M059J (cell line): ENCODE data around the gene SLC25A20. TPM values are rescaled to one million over a fixed set of nuclear protein-coding genes. Genes with fewer than 3 reads are reported as not detected.

ENCODE experiments used
- DNase-seq: peaks from one replicate; pipeline ENCODE4 v3.0.0-alpha.2; 2012; ENCODE audit warnings: low read depth
- total RNA-seq: library from RNA; depleted of rRNA; stranded (reverse); fragments of >200 nt; shearing (Covaris generic); gene quantifications from 2 replicates; pipeline ENCODE4 v1.2.3, GENCODE V29; 2014

The SLC25A20 gene
- total RNA-seq, 1 experiment from 2014 or later: 14.5 TPM

- no peak for DNase-seq
Observed at GRCh38 chr3:48897460-48898376, 964 bp downstream of the SLC25A20 start.

DNA sequence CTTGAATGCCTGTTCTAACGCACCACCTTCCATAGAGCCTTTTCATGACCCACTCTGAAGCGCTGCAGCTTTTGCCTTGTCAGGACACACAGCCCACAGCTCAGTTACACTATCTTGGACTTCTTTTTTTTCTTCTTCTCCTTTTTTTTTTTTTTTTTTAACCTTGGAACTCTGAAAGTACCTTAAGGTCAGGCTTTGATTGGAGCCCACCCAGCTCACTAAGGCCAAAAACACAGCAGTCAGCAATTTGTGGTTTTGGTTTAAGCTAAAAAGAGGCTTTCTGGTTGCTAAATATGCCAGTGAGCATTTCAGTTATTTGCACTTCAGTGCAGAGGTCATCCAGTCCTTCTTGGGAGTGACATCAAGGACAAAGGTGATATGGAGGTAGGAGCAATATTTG, 1.7 kb downstream of the SLC25A20 start:
- DNase-seq: no peak

- DNase-seq: no peak
Observed at GRCh38 chr3:48894516-48894915, 4.2 kb downstream of the SLC25A20 start.

DNA sequence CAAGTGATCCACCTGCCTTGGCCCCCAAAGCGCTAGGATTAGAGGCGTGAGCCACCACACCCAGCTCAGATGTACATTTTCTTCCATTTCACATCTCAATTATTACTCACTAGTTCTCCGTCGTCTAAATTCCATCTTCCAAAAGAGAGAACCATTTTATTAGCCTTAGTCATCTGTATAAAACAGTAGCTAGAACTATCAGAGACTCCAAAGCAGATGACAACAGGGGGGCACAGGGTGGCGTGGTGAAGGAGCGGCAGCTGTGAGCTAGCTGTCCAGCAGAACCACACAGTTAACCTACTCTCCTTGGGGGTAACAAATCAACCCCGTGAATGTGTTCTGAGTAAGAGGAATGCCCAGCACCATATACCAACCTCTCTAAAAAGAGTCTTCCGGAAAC, 7.1 kb downstream of the SLC25A20 start:
- DNase-seq: no peak

GRCh38 chr3:48885753-48886152, 12.9 kb downstream of the SLC25A20 start:
- DNase-seq: no peak

DNA sequence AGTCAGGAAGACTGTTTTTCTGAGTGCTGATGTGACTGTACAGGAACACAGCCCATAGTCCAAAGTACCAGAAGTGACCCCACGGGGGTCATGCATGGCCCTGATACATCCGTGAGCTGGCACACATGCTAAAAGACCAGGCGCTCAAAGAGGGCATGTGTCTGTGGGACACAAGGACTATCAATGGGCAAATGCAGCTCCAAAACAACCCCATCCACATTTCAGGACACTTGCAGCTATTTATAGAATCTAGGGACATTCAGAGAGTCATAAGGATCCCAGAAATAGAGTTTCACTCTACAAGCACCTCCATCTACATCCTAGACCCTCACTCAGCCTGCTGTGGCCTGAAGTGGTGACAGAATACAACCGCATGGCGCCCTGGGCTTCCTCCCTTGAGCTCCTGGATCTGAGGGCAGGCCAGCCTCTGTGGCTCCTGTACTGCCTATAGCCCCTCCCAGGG, 17.0 kb downstream of the SLC25A20 start:
- DNase-seq: no peak

GRCh38 chr3:48881006-48881405, 17.7 kb downstream of the SLC25A20 start:
- no peak for DNase-seq

DNA sequence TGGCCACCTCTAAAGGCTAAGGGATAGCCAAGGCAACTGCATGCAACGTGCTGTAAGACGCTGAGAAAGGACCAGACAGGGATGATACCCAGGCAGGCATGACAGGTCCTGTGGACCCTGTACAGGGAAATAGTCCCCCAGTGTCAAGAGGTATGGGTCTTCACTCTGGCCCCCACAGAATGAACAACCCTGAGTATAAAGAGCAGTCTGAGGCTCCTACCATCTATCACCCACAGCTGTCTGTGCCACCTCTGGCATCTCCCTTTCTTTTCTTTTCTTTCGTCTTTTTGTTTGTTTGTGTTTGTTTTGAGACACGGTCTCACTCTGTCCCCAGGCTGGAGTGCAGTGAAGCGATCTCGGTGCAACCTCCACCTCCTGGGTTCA, 18.7 kb downstream of the SLC25A20 start:
- no peak for DNase-seq

DNA sequence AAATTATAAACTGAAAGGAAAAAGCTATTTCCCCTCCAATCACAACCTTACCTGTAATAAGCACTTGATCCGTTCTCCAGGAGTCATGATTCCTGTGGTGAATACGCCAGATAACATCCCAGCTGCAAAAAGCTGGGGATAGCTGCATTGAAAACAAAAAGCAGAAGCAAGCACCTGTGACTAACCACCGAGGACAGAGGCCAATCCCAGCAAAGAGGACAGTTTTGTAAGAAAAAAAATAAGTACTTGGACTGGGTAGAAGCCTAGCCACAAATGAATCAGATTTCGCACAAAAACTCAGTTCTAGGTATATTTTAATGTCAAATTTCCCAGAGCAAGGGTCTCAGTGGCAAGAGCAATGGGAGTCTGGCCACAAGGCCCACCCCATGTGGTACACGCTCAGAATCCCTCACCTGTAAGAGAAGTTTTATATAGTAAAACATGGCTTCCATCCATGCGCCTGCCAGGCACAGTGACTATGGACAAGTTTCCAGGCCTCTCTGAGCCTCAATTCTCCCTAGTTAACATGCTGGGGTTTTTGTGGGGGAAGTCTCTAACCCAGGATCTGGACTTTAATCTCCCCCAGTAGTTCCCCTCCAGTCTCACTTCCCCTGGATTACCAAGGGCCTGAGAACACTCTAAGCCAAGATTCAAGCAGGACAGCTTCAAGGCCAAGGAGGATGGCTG, 19.2 kb downstream of the SLC25A20 start:
- DNase-seq: no peak

DNA sequence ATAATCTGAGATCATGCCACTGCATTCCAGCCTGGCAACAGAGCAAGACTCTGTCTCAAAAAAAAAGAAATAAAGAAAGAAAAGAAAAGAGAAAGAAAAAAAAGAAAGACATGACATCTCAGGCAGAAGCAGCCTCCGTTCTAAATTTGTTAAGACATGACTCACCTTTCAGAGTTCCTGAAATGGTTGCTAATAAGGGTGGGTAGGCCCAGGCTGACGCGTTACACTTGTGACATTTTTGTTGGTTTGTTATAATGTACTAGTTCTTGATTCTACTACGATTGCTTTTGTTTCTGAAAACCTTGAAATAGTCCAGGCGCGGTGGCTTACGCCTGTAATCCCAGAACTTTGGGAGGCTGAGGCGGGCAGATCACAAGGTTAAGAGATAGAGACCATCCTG, 21.0 kb downstream of the SLC25A20 start:
- DNase-seq: no peak

DNA sequence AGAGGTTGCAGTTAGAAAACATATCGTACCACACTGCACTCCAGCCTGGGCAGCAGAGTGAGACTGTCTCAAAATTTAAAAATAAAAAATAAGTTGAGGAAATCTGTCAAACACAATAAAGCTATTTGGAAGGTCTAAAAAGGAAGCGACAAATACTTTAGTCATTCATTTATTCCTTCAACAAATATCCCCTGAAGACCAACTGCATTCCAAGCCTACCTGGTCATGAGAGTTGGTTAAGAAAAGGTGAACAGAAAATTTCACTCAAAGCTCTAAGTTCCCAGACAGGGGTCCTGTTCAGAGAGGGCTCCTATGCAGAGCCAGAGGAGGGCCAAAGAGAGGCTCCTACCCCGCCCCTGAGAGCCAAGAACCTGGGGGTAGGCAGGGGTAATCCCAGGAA, 35.6 kb downstream of the SLC25A20 start:
- DNase-seq: peak; percentile 4

- no peak for DNase-seq
Observed at GRCh38 chr3:48859206-48859605, 39.5 kb downstream of the SLC25A20 start.

DNA sequence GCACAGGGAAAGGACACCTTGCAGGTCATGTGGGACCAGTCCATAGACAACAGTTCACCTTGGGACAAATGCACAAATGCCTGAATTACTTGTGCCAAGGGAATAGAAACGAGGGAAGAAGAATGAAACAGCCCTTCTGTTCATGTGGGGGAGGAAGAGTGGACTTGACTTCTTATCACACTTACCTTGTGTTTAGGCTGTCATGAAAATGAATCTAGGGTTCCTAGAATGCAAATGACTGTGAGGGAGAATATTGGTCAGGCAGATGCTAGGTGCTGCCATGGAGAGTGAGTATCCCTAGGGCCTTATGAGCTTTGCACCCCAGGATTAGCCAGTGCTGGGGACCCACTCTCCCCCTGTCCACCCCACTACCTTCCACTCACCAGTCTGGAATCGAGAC, 40.0 kb downstream of the SLC25A20 start:
- DNase-seq: no peak

DNA sequence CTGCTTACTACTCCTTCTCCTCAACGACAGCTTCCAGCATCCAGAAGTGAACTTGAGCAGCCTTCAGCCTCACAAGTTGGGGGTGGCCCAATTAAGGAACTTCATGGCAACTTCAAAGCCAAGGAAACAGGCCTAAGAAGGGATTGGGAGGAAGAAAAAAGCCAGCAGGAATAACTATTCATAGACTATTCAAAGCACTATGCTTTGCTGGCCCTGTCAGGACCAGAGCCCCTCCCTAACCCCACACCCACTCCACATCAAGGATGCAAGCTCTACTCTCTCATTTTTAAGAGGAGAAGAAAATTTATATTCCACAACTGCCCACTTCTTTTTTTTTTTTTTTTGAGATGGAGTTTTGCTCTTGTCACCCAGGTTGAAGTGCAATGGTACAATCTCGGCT, 41.0 kb downstream of the SLC25A20 start:
- no peak for DNase-seq

GRCh38 chr3:48856469-48856868, 42.2 kb downstream of the SLC25A20 start:
- DNase-seq: no peak

DNA sequence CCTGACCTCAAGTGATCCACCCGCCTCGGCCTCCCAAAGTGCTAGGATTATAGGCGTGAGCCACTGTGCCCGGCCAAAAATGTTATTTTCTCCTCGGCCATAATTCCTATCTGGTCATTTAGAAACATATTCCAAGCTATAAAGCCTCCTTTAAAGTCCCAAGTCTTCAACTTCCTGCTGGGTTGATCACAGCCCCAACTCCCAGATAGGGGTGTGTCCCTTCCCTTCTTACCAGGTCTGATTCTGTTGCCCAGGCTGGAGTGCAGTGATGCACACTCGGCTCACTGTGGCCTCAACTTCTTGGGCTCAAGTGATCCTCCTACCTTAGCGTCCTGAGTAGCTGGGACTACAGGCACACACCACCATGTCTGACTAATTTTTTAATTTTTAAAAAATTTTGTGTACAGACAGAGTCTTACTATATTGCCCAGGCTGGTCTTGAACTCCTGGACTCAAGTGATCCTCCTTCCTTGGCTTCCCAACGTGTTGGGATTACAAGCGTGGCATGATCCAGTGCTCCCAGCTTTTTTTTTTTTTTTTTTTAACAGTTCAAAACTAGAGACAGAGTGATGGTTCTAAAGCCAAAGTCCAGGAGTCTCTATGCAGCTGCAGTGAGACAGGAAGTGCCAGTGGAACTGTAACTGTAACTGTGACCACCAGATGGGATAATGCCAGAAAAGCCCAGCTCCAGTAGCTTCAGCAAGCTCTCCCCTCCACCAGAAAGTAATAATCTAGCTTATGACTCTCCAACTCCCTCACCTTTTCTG, 42.8 kb downstream of the SLC25A20 start:
- DNase-seq: peak; percentile 16

- no peak for DNase-seq
Observed at GRCh38 chr3:48852151-48852550, 46.5 kb downstream of the SLC25A20 start.

DNA sequence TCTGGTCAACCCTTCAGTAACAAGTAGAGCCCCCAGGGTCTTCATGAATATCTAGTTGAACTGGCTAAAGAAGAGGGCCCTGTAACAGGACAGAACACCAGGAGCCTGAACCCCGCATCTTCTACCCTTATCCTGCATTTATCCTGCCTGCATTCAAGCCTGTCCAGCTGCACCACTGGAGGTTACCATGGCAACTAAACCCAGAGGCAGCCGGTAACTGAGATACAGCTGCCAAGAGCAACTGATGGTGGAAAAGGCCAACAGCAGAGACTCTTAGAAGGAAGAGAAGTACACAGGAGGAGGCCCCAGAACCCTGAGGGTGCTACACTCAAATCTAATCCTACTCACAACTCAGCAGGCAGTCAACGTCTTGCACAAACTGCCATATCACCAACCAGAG, 47.3 kb downstream of the SLC25A20 start:
- DNase-seq: peak; percentile 31

- no peak for DNase-seq
Observed at GRCh38 chr3:48848816-48849515, 49.7 kb downstream of the SLC25A20 start.

GRCh38 chr3:48847504-48848423, 50.9 kb downstream of the SLC25A20 start, which contains the start of gene PRKAR2A:
Gene PRKAR2A (minus strand): TSS chr3:48847874. CDS start chr3:48847596, 278 bp downstream.
- peak; percentile 82 for DNase-seq
